Astrocyte of the spinal cord (primary cell): ENCODE results near the gene LRRC51.
A peak's percentile ranks its signal among the peaks of the same experiment; 100 is the strongest.

Experiments
- DNase-seq: peaks from one replicate; pipeline ENCODE4 v3.0.0; 2011; ENCODE audit warnings: low read depth, low spot score
- H3K4me3 ChIP-seq: 2 replicates; pipeline ENCODE4 v1.5.1; 2011; ENCODE audit warnings: low read depth, mild to moderate bottlenecking, low read length, moderate library complexity
- CTCF ChIP-seq: IDR thresholded peaks from 2 replicates; pipeline ENCODE4 v1.5.1; 2012; ENCODE audit warnings: low read depth, mild to moderate bottlenecking, low read length, inconsistent platforms
- in situ Hi-C: cut with HindIII; loops from 2 replicates; pipeline ENCODE4 v1.10.0; 2017; ENCODE audit warnings: low sequenced_read_pairs

The LRRC51 gene

GRCh38 chr11:72080326-72081183 lies at the start of gene LRRC51, which contains the start of gene NUMA1:
TSS of gene LRRC51 (plus strand) at chr11:72080850. CDS start at chr11:72089084, 8,234 bp downstream.
TSS of gene NUMA1 (minus strand) at chr11:72080542. CDS start at chr11:72035943, 44,599 bp downstream.
- in situ Hi-C loops: no loop called here
- no peak for TF ChIP-seq CTCF
- peak within 1 kb of the TSS; percentile 56 for H3K4me3 ChIP-seq

GRCh38 chr11:72036687-72037086 lies 44.0 kb upstream of the LRRC51 start:
- DNase-seq: no peak
- TF ChIP-seq CTCF: no peak
- in situ Hi-C loops: no loop called here
- H3K4me3 ChIP-seq: no peak overlapping the region

More at GRCh38 chr11:72080326-72081183, at the start of gene LRRC51, which contains the start of gene NUMA1:
- peak; percentile 100 for DNase-seq

- H3K4me3 ChIP-seq: peak overlapping the region; percentile 73
- in situ Hi-C loops: no loop called here
- no peak for TF ChIP-seq CTCF
- DNase-seq: no peak
Observed at GRCh38 chr11:72037554-72038311, 42.9 kb upstream of the LRRC51 start.

GRCh38 chr11:72038491-72038890 lies 42.2 kb upstream of the LRRC51 start:
- peak; percentile 84 for DNase-seq
- peak overlapping the region; percentile 73 for H3K4me3 ChIP-seq
- in situ Hi-C loops: no loop called here
- no peak for TF ChIP-seq CTCF

GRCh38 chr11:72039031-72039855 lies 41.4 kb upstream of the LRRC51 start:
- DNase-seq: peak; percentile 42
- in situ Hi-C loops: no loop called here
- peak overlapping the region; percentile 73 for H3K4me3 ChIP-seq
- TF ChIP-seq CTCF: no peak

- DNase-seq: no peak
- peak overlapping the region; percentile 73 for H3K4me3 ChIP-seq
- in situ Hi-C loops: no loop called here
- TF ChIP-seq CTCF: no peak
Observed at GRCh38 chr11:72039856-72040401, 40.7 kb upstream of the LRRC51 start.
